ENCODE results near the gene HMCN1.
"Not testable (repeated sequence)": the region's sequence is repeated elsewhere in the genome, so short reads cannot be mapped to it uniquely, and the experiment has no call there.

HMCN1 gene

GRCh38 chr1:186186251-186186650 lies 452.1 kb downstream of the HMCN1 start:
- H3K4me3 Mint-ChIP-seq; DNase-seq (ENCODE audit: low spot score in 2 of 2); H3K27ac Mint-ChIP-seq (ENCODE audit: low read depth); ATAC-seq (replicated peaks; ENCODE audit: extremely low read depth, poor library complexity, severe bottlenecking); H3K36me3 Mint-ChIP-seq (ENCODE audit: insufficient read depth); H3K9me3 Mint-ChIP-seq; H3K4me1 Mint-ChIP-seq: not testable (repeated sequence)
- peaks cover 17% of the 10 kb centered on the region for H3K27me3 Mint-ChIP-seq

- H3K9me3 Mint-ChIP-seq = no peaks in the 10 kb centered on the region
- ATAC-seq (replicated peaks; ENCODE audit: extremely low read depth, poor library complexity, severe bottlenecking) = no peak
- H3K4me1 Mint-ChIP-seq = no peaks in the 10 kb centered on the region
- H3K27me3 Mint-ChIP-seq = peaks cover 17% of the 10 kb centered on the region
- no peak overlapping the region for H3K27ac Mint-ChIP-seq (ENCODE audit: low read depth)
- H3K36me3 Mint-ChIP-seq (ENCODE audit: insufficient read depth) = no peaks in the 10 kb centered on the region
- no peak overlapping the region for H3K4me3 Mint-ChIP-seq
- DNase-seq (ENCODE audit: low spot score in 2 of 2) = no peak
These were observed 453.4 kb downstream of the HMCN1 start for GRCh38 chr1:186187601-186188000.

- Mint-ChIP-seq H3K27ac (ENCODE audit: low read depth) (no peak overlapping the region), H3K36me3 (ENCODE audit: insufficient read depth) (no peaks in the 10 kb centered on the region), H3K4me1 (no peaks in the 10 kb centered on the region), H3K4me3 (no peak overlapping the region), H3K27me3 (peaks cover 17% of the 10 kb centered on the region), H3K9me3 (no peaks in the 10 kb centered on the region)
- DNase-seq (ENCODE audit: low spot score in 2 of 2) = no peak
- no peak for ATAC-seq (replicated peaks; ENCODE audit: extremely low read depth, poor library complexity, severe bottlenecking)
These were observed 453.9 kb downstream of the HMCN1 start for GRCh38 chr1:186188004-186188539.

GRCh38 chr1:186188736-186189135 lies 454.5 kb downstream of the HMCN1 start:
- Mint-ChIP-seq H3K36me3 (ENCODE audit: insufficient read depth) (no peaks in the 10 kb centered on the region), H3K27ac (ENCODE audit: low read depth) (no peak overlapping the region), H3K4me1 (no peaks in the 10 kb centered on the region), H3K9me3 (no peaks in the 10 kb centered on the region), H3K4me3 (no peak overlapping the region), H3K27me3 (peaks cover 17% of the 10 kb centered on the region)
- ATAC-seq (replicated peaks; ENCODE audit: extremely low read depth, poor library complexity, severe bottlenecking) (no peak), DNase-seq (ENCODE audit: low spot score in 2 of 2) (no peak)

GRCh38 chr1:186189156-186189555 lies 455.0 kb downstream of the HMCN1 start:
- no peak for ATAC-seq (replicated peaks; ENCODE audit: extremely low read depth, poor library complexity, severe bottlenecking)
- no peaks in the 10 kb centered on the region for H3K36me3 Mint-ChIP-seq (ENCODE audit: insufficient read depth)

DNA sequence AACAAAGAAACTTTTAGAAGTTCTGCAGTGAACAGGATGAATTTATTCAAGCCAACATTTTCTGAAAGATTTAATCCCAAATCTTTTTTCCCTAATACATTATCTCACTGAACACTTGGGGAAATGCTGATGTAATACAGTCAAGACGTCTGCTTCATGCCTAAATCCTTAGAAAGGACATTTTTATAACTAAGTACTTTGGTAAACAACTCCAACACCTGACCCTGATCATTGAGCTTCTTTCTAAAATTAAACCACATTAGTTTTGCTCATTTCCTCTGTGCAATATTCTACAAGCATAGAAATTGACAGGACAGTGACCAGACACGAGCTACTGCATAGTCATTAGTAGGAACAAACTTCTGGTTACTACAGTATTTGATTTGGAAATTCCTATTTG lies 457.3 kb downstream of the HMCN1 start:
- Mint-ChIP-seq H3K4me3 (no peak overlapping the region), H3K27me3 (peaks cover 25% of the 10 kb centered on the region), H3K27ac (ENCODE audit: low read depth) (no peak overlapping the region), H3K9me3 (peaks cover 5% of the 10 kb centered on the region), H3K4me1 (no peaks in the 10 kb centered on the region), H3K36me3 (ENCODE audit: insufficient read depth) (no peaks in the 10 kb centered on the region)
- ATAC-seq (replicated peaks; ENCODE audit: extremely low read depth, poor library complexity, severe bottlenecking) = no peak
- DNase-seq (ENCODE audit: low spot score in 2 of 2) = no peak

More at GRCh38 chr1:186189156-186189555, 455.0 kb downstream of the HMCN1 start:
- H3K9me3 Mint-ChIP-seq = no peaks in the 10 kb centered on the region
- no peak overlapping the region for H3K4me3 Mint-ChIP-seq
- DNase-seq (ENCODE audit: low spot score in 2 of 2) = no peak
- H3K27me3 Mint-ChIP-seq = peaks cover 17% of the 10 kb centered on the region
- no peaks in the 10 kb centered on the region for H3K4me1 Mint-ChIP-seq
- no peak overlapping the region for H3K27ac Mint-ChIP-seq (ENCODE audit: low read depth)

GRCh38 chr1:186193224-186193623 lies 459.0 kb downstream of the HMCN1 start:
- H3K36me3 Mint-ChIP-seq (ENCODE audit: insufficient read depth) = no peaks in the 10 kb centered on the region
- ATAC-seq (replicated peaks; ENCODE audit: extremely low read depth, poor library complexity, severe bottlenecking) (no peak), DNase-seq (ENCODE audit: low spot score in 2 of 2) (no peak)
- peaks cover 5% of the 10 kb centered on the region for H3K9me3 Mint-ChIP-seq
- H3K4me3 Mint-ChIP-seq = no peak overlapping the region
- H3K27me3 Mint-ChIP-seq = peaks cover 19% of the 10 kb centered on the region
- no peak overlapping the region for H3K27ac Mint-ChIP-seq (ENCODE audit: low read depth)
- H3K4me1 Mint-ChIP-seq = no peaks in the 10 kb centered on the region

GRCh38 chr1:186194107-186194756 lies 460.0 kb downstream of the HMCN1 start:
- DNase-seq (ENCODE audit: low spot score in 2 of 2) = no peak
- Mint-ChIP-seq H3K27me3 (peaks cover 18% of the 10 kb centered on the region), H3K9me3 (peaks cover 5% of the 10 kb centered on the region), H3K36me3 (ENCODE audit: insufficient read depth) (no peaks in the 10 kb centered on the region), H3K4me3 (no peak overlapping the region), H3K4me1 (no peaks in the 10 kb centered on the region), H3K27ac (ENCODE audit: low read depth) (no peak overlapping the region)
- no peak for ATAC-seq (replicated peaks; ENCODE audit: extremely low read depth, poor library complexity, severe bottlenecking)

GRCh38 chr1:186195377-186195931 lies 461.3 kb downstream of the HMCN1 start:
- peaks cover 5% of the 10 kb centered on the region for H3K9me3 Mint-ChIP-seq
- no peak overlapping the region for H3K27ac Mint-ChIP-seq (ENCODE audit: low read depth)
- DNase-seq (ENCODE audit: low spot score in 2 of 2) (no peak), ATAC-seq (replicated peaks; ENCODE audit: extremely low read depth, poor library complexity, severe bottlenecking) (peak; percentile 36)
- H3K4me3 Mint-ChIP-seq = no peak overlapping the region
- no peaks in the 10 kb centered on the region for H3K36me3 Mint-ChIP-seq (ENCODE audit: insufficient read depth)
- H3K4me1 Mint-ChIP-seq = no peaks in the 10 kb centered on the region
- H3K27me3 Mint-ChIP-seq = peaks cover 18% of the 10 kb centered on the region

DNA sequence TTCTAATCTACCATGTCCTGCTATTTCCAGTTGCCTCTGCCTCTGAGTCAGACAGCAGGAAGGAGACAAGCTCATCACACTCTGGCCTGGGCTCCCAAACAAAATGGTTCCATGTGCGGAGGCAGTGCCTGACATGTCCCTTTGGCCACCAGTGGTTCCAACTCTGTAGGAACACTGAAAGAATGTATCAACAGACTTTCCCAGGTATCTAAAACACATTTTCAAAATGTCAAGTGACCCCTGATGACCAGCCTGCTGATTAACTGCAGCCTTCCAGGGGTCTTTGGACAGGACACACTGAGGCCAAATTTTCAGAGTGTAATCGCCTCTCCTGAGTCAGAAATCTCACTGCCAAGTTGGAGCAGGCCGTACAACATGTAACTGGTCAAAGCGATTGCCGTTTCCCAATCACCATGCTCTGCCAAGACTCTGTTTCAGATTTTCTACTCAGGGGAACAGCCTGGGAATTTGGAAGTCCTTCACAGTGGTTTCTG lies 468.1 kb downstream of the HMCN1 start:
- Mint-ChIP-seq H3K4me1 (no peaks in the 10 kb centered on the region), H3K4me3 (no peak overlapping the region), H3K9me3 (peaks cover 5% of the 10 kb centered on the region), H3K27me3 (peaks cover 20% of the 10 kb centered on the region), H3K36me3 (ENCODE audit: insufficient read depth) (peaks cover 2% of the 10 kb centered on the region), H3K27ac (ENCODE audit: low read depth) (no peak overlapping the region)
- no peak for DNase-seq (ENCODE audit: low spot score in 2 of 2)
- no peak for ATAC-seq (replicated peaks; ENCODE audit: extremely low read depth, poor library complexity, severe bottlenecking)

GRCh38 chr1:186202776-186203175 lies 468.6 kb downstream of the HMCN1 start:
- peaks cover 19% of the 10 kb centered on the region for H3K27me3 Mint-ChIP-seq
- H3K9me3 Mint-ChIP-seq = peaks cover 5% of the 10 kb centered on the region
- H3K4me3 Mint-ChIP-seq = no peak overlapping the region
- H3K36me3 Mint-ChIP-seq (ENCODE audit: insufficient read depth) = peaks cover 2% of the 10 kb centered on the region
- H3K27ac Mint-ChIP-seq (ENCODE audit: low read depth) = no peak overlapping the region
- no peaks in the 10 kb centered on the region for H3K4me1 Mint-ChIP-seq
- ATAC-seq (replicated peaks; ENCODE audit: extremely low read depth, poor library complexity, severe bottlenecking) (no peak), DNase-seq (ENCODE audit: low spot score in 2 of 2) (no peak)

- Mint-ChIP-seq H3K36me3 (ENCODE audit: insufficient read depth) (peaks cover under 1% of the 10 kb centered on the region), H3K27me3 (peaks cover 38% of the 10 kb centered on the region), H3K4me3 (no peak overlapping the region), H3K9me3 (peaks cover 5% of the 10 kb centered on the region), H3K4me1 (no peaks in the 10 kb centered on the region), H3K27ac (ENCODE audit: low read depth) (no peak overlapping the region)
- DNase-seq (ENCODE audit: low spot score in 2 of 2) (no peak), ATAC-seq (replicated peaks; ENCODE audit: extremely low read depth, poor library complexity, severe bottlenecking) (no peak)
These were observed 471.9 kb downstream of the HMCN1 start for GRCh38 chr1:186206048-186206570.

Measured in central memory CD8-positive, alpha-beta T cell (primary cell).